HG03280 (cell line): ENCODE measurements around the gene IL37.

Source experiments
- ATAC-seq: cut with Tn5 transposase; IDR thresholded peaks from one replicate; pipeline ENCODE4 v1.9.1; 2021; ENCODE audit warnings: mild to moderate bottlenecking, moderate library complexity; ENCODE audit not compliant: unreplicated experiment

IL37 gene, protein sequence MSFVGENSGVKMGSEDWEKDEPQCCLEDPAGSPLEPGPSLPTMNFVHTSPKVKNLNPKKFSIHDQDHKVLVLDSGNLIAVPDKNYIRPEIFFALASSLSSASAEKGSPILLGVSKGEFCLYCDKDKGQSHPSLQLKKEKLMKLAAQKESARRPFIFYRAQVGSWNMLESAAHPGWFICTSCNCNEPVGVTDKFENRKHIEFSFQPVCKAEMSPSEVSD

DNA sequence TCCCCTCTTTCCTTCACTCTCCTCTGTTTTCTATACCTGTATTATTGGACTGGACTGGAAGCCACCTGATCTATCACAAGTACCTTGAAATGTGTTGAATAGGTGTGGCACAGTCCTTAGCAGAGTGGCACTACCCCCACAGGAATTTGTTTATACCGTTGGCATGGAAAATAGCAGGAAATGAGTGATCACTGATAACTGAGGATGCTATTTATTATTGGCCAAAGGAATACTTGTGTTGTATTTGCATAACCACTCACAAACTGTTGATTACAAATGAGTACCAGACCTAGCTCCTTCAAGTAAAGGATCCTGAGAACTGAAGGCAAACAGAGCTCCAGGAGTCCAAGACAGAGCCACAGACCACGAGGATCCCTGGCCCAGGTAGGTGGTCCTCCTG lies at the start of gene IL37:
TSS of gene IL37 (plus strand) at position 301 of the 400 bp plus-strand sequence. CDS start 1,848 bp downstream, outside the sequence.
- ATAC-seq = no peak

DNA sequence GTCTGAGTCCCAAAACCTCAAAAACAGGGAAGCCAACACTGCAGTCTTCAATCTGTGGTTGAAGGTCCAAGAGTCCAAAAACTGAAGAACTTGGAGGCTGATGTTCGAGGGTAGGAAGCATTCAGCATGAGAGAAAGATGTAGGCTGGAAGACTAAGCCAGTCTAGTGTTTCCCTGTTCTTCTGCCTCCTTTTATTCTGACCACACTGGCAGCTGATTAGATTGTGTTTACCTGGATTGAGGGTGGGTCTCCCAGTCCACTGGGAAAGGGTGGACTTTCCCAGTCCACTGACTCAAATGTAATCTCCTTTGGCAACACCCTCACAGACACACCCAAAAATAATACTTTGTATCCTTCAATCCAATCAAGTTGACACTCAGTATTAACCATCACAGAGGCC lies 46.9 kb upstream of the IL37 start:
- no peak for ATAC-seq

DNA sequence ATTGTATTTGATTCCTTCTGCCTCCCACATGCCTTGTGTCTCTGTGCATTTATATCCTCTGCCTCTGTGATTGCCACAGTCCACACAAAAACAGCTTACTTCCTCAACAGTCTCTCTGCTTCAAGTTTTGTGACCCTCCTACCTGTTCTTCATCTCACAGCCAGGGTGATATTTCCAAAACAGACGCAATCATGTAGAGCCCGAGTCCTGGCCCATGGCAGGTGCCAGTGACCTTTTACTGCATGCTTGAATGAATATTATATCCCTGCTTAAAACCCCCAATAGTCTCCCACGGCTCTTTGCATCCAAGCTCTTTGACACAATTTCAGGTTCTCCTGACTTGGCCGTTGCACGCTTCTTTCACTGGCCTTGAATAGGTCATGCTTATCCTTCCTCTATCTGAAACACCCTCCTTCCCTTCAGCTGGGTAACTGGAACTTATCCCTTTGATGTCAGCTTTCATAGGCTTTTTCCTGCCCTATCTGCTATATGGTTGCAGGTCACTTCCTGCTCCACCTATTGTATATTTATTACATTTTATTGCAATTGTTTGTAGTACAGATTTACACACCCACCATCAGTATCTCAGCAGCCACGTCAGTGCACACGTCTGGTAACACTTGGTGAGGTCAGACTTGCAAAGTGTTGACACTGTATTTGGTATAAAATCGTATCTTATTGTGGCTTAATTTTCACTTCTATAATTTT lies 44.7 kb upstream of the IL37 start:
- no peak for ATAC-seq

DNA sequence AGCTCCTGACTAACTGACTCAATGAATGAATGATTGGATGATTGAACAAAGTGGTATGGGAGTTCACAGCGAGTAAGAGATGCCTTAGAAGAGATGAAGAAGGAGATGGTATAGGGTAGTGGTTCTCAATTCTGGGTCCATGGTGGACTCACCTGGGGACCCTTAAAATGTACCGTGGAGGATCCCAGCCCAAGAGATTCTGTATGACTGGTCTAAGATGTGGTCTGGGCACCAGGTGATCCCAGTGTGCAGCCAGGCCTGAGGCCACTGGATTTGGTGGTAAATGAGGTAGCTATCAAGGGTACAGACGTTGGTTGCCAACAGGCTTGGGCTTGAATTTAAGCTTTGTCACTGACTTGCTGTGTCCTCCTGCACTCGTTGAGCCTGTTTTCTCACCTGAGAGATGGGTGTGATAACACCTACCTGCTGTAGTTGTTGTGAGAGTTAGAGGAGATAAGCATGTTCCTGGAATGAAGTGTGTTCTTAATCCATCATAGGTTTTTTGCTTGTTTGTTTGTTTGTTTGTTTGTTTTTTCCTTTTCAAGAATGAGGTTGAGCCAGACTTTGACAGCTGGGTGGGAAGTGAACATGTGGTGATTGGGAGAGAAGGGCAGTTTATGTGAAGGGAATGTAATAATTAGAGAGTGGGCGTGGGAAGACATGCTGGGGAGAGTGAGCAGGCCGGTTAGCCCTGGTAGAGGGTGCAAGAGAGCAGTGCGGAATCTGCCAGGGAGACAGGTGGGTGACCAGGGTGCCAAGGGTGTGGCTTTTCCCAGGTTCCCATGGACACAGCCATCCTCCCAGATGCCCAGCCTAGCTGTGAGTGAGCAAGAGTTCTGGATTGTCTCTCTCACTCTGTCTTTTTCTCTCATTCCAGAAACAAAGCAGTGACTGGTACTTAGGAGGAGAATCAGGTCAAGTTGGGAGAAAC lies 43.0 kb upstream of the IL37 start:
- ATAC-seq = no peak

DNA sequence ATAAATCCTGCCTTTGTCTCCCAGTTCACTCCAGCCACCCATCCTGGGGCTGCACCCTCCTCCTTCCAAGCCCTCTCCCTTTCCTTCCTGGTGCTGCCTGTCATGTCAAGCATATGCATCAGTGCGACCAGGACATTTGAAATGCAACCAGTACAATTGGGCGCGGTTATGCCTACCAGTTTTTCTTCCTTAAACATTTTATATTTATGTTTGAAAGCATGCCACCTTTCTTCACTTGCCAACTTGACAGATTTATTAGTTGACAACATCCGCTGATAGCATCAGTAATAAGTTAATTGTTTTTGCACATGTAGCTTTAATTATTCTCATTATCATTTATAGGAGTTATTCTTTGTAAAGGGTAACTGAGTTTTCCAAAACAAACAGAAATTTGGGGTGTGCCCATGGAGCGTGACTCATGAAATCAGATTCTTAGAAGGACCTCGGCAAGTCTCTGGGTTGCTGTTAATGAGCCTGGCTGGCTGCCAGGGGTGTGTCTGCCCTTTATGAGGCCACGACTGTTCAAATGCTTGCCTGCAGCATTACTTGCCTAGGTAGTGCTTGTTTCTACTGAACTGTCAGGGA lies 41.6 kb upstream of the IL37 start:
- ATAC-seq = no peak

DNA sequence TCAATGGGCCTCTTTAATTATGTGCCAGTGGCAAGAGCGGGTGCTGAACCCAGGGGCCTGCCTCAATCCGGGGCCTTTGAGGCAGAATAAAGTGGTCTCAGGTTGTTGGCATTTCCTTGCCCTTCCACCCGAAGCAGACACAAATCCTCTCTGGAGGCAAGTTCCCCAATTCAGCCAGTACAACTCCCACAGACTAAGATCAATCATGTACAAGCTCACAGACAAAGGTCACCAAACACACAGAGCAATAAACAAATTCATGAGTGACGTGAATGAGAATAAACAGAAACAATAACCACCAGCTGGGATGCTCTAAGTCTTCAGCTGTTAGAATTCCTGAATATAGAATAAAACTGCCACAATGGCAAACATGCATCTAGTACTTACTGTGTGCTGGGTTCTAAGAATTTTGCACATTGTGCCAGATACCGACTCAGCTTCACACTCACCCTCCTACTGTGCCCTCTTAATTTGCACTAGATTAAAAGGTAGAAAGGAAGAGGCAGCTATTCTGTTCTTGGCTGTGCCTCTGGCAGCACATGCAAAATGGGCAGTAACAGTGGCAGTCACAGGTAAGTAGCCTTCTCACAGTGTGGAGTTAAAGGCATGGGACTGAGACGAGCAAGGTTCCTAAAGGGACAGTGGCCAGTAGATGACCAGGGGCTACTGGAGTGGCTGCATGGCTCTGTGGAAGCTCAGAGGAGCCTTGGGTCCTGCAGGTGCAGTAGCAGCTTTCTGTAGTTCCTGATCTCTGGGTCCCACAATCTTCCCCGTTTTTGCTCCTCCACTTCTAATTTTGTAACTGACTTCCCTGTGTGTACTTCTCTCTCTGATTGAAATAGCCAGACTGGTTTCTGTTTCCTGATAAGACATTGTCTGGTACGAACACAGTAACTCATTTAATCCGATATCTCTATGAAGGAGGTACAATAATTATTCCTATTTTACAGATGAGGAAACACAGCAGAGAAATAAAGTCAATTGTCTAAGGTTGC lies 39.8 kb upstream of the IL37 start:
- no peak for ATAC-seq

DNA sequence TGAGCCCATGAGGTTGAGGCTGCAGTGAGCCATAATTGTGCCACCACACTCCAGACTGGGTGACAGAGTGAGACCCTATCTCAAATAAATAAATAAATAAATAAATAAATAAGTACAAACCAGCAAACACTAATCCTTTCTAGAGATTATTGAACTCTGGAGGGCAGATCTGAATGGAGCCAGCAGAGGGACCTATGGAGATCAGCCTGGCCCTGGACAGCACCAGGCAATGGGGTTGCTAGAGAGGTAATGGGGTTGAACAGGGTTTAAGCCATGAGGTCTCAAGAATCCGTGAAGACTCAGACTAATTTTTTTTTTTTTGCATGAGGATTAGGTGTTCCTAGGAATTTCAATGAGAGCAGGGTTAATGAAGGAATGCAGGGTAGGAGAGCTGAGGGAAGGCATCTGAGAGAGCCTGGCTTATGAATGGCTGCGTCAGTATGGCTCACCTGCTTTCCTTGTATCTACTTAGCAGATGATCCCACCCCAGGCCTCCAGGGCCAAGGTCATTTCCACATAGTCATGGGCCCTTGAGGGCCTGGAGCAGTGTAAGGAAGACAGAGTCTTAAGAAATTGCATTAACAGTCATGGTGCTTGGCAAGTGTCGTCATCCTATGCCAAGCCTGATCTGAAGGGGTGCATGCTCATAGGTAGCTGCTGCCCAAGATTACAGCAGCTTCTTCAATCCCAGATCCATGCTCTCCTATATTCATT lies 34.6 kb upstream of the IL37 start:
- no peak for ATAC-seq

DNA sequence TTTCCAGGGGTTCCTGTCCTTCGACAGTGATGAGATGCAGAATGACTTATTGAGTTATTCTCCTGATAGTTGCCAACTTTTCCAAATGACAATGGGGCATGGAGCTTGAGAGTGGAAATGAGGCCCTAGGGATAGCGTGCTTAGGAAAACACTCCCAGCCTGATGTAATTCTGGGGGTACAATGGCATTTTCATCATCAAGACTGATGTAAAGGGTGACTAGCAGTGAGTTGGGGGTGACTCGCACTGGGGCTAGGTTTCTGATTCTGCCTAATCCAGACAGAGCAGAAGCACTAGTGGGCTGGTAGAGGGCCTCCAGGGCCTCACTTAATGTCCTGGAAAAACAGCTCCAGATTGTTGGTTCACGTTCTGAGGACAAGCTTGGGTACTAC lies 34.0 kb upstream of the IL37 start:
- ATAC-seq = no peak

DNA sequence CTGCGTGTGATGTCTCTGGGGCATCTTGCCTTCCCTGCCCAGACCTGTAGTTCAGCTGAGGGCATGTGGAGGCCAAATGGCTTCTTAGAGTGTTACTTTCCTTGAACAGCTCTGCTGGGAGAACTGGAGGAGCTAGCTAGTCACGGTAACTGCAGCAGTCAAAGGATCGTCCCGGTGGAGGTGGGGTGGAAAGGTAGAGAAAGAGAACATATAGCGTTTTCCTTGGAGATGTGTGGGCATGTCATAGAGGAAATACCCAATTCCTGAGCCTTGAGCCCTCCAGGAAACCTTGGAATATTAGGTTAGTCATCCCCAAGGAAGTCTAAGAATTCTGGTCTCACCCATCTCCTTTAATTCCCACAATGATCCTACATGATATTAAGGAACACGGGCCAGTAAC lies 33.5 kb upstream of the IL37 start:
- ATAC-seq = no peak

DNA sequence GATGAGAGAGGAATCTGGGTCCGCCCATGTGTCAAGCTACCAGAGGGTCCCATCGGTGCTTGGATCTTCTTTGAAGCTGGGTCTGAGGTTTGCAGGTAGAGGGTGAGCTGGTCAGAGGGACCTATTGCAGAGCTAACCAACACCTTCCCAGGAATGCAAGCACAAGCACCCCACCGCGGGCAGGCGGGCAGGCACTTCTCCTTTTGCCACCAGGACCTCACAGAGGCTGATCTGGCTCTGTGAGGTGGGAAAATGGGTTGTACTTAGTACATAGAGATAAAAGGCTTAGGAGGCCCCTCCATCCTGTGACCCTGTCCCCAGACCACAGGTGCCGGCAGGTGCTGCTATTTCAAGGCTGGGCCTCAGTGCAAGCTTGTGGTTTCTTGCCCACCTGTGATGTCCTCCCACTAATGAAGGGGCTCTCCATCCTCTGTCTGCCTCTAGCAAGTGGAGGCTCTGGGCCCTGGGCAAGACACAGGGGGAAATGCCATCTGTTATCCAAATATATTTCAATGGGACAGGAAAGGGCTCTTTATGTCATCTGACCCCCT lies 31.4 kb upstream of the IL37 start:
- ATAC-seq = no peak

DNA sequence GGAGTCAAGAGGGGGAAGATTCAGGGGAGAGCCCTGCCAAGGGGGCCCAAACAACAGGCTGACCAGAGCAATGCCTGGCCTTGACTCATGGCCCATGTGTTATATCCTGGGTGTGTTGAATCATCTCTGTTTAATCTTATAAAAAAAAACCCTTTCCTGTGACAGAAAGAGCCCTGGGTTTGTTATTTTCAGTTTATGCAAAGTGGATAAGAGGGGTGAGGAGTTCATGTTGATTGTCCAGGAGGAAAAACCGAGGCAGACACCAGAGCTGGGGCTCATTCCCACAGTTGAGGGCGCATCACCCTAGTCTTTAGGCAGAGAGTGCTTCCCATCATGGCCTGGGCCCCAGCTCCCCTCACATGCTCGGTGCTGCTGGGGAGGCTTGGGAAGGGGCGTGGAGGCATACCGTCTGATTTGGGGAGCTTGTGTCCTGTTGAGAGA lies 30.9 kb upstream of the IL37 start:
- ATAC-seq = no peak

DNA sequence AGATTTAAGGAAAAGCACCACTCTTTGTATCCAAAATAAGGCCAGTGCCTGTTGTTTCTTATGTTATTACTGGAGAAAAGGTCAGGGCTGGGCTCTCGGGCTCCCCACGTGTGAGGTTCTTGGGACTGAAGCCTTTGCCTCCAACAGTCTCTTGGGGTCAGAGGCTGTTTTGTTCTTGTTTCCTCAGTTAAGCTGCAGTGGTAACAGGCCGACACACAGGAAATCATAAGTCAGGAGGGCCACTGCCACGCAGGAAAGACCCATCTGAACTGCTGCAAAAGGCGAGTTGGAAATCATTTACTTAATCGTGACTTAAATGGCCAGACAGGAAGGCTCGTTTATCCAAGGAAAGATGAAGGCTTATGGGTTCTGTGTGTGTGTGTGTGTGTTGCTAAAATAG lies 30.3 kb upstream of the IL37 start:
- ATAC-seq = no peak

DNA sequence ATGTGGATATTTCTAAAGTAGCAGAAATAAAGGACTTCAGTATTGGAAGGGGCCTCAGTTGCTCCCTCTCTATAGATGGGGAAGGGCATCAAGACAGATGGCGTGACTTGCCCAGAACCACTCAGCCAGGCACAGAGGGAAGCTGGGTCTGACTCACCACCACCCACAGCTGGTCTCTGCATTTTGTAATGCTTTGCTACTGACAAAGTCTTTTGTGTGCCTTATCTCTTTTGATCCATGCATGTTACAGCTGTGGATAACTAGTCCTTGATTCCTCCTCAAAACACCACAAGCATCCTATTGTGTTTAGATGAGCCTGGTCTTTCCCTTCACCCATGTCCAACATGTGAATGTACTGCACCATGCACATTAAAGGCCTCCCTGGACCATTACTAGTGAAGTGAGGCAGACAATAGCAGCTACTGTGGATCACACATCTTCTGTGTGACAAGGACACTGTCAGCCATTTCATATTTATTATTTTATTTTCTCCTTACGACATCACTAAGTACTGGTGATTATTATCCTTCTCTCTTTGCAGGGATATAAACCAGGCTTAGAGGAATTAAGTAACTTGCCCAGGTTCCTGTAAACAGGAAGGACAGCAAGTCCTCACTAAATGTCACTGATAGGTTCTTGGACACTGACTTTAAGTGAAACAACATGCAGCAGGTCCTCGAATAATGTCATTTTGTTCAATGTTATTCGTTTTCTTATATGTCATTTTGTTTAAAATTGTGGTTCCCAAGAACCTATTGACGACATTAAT lies 29.6 kb upstream of the IL37 start:
- ATAC-seq = peak; percentile 51

DNA sequence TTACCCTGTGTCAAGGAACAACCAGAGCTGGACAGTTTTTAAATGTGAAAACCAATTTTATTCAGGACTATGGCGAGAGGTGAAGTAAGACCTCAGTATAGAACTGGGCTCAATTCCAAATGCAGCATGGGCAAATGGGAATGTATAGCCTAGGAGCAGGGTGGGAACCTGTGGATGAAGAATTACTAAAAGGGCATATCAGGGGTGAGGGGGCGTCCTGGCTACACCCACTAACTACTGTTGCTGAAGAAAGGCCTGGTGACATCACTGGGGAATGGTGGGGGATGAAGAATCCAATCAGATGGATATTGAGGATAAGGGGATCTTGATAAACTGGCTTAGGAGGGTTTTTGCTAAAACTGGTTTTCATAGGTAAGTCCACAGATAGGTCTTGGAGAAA lies 27.3 kb upstream of the IL37 start:
- no peak for ATAC-seq

DNA sequence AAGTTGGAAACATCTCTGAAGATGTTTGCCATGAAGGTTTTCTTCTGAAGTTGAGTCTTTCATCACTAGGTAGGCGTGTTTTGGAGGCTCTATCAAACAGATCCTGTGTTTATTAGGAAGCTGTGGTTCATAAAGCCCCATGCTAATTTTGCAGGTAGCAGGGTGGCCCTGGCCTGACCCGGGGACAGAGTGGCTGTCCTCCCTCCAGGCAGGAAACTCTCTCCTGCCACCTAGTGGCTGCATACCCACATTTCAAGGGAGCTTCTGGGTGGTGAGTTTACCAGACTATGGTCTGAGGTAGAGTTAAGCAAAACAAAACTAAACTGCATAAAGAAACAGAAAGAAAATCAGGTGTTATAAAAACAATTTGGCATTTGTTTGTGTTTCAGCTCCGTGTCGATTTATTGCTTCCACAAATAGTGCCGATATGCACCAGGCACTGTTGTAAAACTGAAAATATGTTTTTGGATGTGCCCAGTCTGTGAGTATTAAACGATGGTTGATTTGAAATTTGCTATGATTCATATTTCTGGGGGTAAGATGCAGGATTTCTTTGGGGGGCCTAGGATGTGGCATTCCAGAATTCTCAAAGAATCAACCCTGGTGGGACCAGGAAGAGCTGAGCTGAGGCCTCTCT lies 26.0 kb upstream of the IL37 start:
- ATAC-seq = peak; percentile 68

DNA sequence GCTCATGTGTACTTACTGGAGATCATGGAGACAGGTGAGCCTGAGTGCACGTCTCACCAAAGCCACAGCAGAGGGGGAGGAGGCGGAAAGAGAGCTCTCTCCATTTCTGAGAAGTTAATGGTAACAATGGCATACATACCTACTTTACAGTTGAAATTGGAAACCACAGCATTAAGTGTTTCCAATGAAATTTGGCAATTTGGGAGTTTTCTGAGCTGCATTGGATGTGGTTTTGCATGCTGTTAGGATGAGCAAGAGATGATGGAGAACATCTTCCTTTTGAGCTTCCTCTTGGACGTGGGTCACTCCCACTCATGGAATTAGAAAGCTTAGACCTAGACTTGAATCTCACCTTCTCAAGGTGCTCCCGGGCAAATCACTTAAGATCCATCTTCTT lies 25.5 kb upstream of the IL37 start:
- no peak for ATAC-seq

DNA sequence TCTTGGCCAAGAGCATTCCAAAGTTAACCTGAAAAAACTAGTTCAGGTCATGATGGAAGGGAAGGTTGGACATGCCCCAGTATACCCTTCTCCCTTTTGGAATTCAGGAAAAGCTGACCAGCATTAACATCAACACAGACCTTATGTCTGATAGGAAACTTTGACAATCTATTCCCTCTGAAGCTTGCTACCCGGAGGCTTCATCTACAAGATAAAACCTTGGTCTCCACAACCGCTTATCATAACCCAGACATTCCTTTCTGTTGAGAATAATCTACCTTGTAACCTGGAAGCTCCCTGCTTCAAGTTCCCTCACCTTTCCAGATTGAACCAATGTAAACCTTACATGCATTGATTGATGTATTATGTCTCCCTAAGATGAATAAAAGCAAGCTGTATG lies 24.7 kb upstream of the IL37 start:
- no peak for ATAC-seq
